Lung (tissue), 12 donors: ENCODE results near the gene MED29. TPM values are rescaled to one million over a fixed set of nuclear protein-coding genes. Genes with fewer than 3 reads are reported as not detected.

Experiments
- ATAC-seq: fragments of 200-7000 bp; cut with Tn5 transposase; one replicate; pipeline ENCODE4 v1.9.1; 2020; ENCODE audit warnings: moderate number of reproducible peaks; ENCODE audit not compliant: insufficient read depth, low FRiP score
- DNase-seq, 3 donors: peaks; one replicate each; pipeline ENCODE4 v3.0.0-alpha.2; 2013 to 2017
- H3K27ac ChIP-seq, 2 donors: one replicate each; pipeline ENCODE4 v1.5.1; 2013; ENCODE audit warnings: mild to moderate bottlenecking in 2 of 2, moderate library complexity in 2 of 2, control low read depth in 1 of 2, inconsistent platforms in 1 of 2, low read depth in 1 of 2, low read length in 1 of 2
- H3K27me3 ChIP-seq, 3 donors: one replicate each; pipeline ENCODE4 v1.5.1; 2013; ENCODE audit warnings: low read length in 2 of 3; ENCODE audit not compliant: control insufficient read depth in 3 of 3, insufficient read depth in 3 of 3
- H3K36me3 ChIP-seq, 4 donors: one replicate each; pipeline ENCODE4 v1.5.1; 2013; ENCODE audit warnings: low read length in 4 of 4, mild to moderate bottlenecking in 1 of 4, moderate library complexity in 1 of 4; ENCODE audit not compliant: control insufficient read depth in 4 of 4, insufficient read depth in 4 of 4
- H3K4me1 ChIP-seq, 5 donors: one replicate each; pipeline ENCODE4 v1.5.1; 2013; ENCODE audit warnings: low read length in 5 of 5, mild to moderate bottlenecking in 2 of 5, moderate library complexity in 1 of 5; ENCODE audit not compliant: control insufficient read depth in 5 of 5, insufficient read depth in 5 of 5
- H3K4me3 ChIP-seq: one replicate; pipeline ENCODE4 v1.5.1; 2013; ENCODE audit warnings: mild to moderate bottlenecking, control low read depth, moderate library complexity
- H3K9ac ChIP-seq, 2 donors: one replicate each; pipeline ENCODE4 v1.5.1; 2013; ENCODE audit warnings: low read length in 2 of 2, control low read depth in 1 of 2; ENCODE audit not compliant: insufficient read depth in 1 of 2
- H3K9me3 ChIP-seq, 4 donors: one replicate each; pipeline ENCODE4 v1.5.1; 2013; ENCODE audit warnings: low read length in 3 of 4, mild to moderate bottlenecking in 1 of 4, moderate library complexity in 1 of 4; ENCODE audit not compliant: control insufficient read depth in 4 of 4, insufficient read depth in 3 of 4
- WGBS, 2 donors: extraction: QIAGEN DNeasy Blood & Tissue Kit; methylation state at CpG; one replicate each; pipeline ENCODE4 v1.1.7; 2013; 5-methylcytosine and 5-hydroxymethylcytosine counted together
- polyA plus RNA-seq, 2 donors: library from polyadenylated mRNA; stranded (reverse); fragments of 200-250 nt; gene quantifications; one replicate each; pipeline ENCODE4 v1.2.1, GENCODE V29; 2013
- total RNA-seq, 2 donors: library from RNA; depleted of rRNA in 1 of 2; stranded (reverse); fragments of >200 nt in 1 of 2; gene quantifications; one replicate each; pipeline ENCODE4 v1.2.1, GENCODE V29; 2014 to 2021
- TF ChIP-seq, protein P1 (sequence below): IDR thresholded peaks from 2 replicates; pipeline ENCODE4 v1.5.1; 2012; ENCODE audit warnings: mild to moderate bottlenecking; ENCODE audit errors: control extremely low read depth, extremely low read depth
- donor health status: control.
- donor health status: control.
- donor health status: Bipolar disorder and iron deficiency.
- donor health status: healthy.
- donor health status: DM: yes; HTN: yes; CAD: no.

Gene MED29
- total and polyA plus RNA-seq, 4 donors = 16.5 to 36.8 (median 32.8) TPM

GRCh38 chr19:39369200-39369599 is 22.0 kb upstream of the MED29 start:
- H3K27me3 ChIP-seq = no peaks in the 10 kb centered on the region
- no peak for DNase-seq
- 90% methylated on average over 2 of the region's 2 CpGs for WGBS, 2 donors
- no peak overlapping the region for H3K27ac ChIP-seq
- H3K36me3 ChIP-seq = peaks cover 13 to 31% (median 19%) of the 10 kb centered on the region in 4 donors
- H3K4me1 ChIP-seq = peaks cover 12 to 18% (median 13%) of the 10 kb centered on the region in 5 donors
- H3K9me3 ChIP-seq = no peaks in the 10 kb centered on the region
- no peak for ATAC-seq
- no peak overlapping the region for H3K4me3 ChIP-seq
- no peak overlapping the region for H3K9ac ChIP-seq
- TF ChIP-seq, protein P1, sequence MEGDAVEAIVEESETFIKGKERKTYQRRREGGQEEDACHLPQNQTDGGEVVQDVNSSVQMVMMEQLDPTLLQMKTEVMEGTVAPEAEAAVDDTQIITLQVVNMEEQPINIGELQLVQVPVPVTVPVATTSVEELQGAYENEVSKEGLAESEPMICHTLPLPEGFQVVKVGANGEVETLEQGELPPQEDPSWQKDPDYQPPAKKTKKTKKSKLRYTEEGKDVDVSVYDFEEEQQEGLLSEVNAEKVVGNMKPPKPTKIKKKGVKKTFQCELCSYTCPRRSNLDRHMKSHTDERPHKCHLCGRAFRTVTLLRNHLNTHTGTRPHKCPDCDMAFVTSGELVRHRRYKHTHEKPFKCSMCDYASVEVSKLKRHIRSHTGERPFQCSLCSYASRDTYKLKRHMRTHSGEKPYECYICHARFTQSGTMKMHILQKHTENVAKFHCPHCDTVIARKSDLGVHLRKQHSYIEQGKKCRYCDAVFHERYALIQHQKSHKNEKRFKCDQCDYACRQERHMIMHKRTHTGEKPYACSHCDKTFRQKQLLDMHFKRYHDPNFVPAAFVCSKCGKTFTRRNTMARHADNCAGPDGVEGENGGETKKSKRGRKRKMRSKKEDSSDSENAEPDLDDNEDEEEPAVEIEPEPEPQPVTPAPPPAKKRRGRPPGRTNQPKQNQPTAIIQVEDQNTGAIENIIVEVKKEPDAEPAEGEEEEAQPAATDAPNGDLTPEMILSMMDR = no peak

DNA sequence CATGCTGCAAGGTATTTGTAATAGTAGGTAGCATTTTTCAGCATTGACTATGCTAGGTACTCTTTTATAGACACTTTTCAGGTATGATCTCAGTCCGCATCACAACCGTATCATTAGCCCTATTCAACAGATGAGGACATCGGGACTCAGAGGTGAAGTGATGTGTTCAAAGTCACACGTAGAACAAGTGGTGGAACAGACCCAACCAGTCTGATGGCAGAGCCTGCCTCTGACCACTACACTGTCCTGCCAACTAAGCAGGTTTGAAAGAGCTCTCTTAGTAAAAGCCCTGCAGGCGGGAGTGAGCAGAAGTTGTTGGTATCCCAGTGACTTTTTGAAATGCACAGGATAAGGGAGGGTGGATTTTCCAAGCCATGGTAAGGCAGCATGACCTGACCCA is 20.4 kb upstream of the MED29 start:
- Histone ChIP-seq H3K4me1 (peaks cover 12 to 18% (median 13%) of the 10 kb centered on the region in 5 donors), H3K9ac (no peak overlapping the region), H3K27ac (peak overlapping the region in 1 of 2 donors; percentile 40), H3K27me3 (no peaks in the 10 kb centered on the region), H3K36me3 (peaks cover 13 to 37% (median 29%) of the 10 kb centered on the region in 4 donors), H3K4me3 (no peak overlapping the region), H3K9me3 (no peaks in the 10 kb centered on the region)
- ATAC-seq (no peak), DNase-seq (no peak)
- WGBS, 2 donors = 87 to 94% methylated on average over 5 of the region's 5 CpGs
- TF ChIP-seq, protein P1 = no peak

DNA sequence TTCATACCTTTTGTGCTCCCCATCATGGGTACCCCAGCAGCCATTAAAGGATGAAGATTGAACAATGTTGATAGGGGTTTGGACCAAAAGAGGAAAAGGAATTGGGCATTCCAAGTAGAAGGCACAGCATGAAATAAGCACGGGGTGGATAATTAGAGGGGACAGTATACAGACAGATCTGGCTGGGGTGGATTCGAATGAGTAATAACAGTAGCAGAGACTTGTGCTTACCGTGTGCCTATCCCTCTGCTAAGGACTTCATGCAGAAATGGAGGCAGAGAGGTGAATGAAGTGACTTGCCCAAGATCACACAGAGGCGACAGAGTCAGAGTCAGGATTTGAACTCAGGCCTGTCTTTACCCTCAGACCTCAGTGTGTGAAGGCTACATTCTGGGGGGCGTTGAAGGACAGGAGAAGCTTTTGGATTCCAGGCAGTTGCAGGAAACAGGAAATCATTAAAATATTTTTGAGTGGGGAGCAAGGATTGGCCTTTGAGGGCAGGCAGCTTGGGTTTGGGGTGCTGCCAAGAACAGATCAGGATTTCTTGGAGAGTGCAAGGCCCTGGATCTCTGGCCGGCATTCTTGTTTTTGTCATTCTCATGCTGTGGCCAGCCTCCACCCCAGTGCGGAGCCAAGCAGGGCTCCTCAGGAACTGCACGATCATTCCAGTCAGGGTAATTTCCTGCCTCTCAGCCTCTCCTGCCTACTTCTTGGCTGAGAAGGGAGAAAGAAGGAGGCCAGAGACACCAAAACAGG is 19.0 kb upstream of the MED29 start:
- Histone ChIP-seq H3K4me1 (peaks cover 12 to 18% (median 13%) of the 10 kb centered on the region in 5 donors), H3K27ac (peak overlapping the region; percentile 82 to 89), H3K9me3 (no peaks in the 10 kb centered on the region), H3K36me3 (peaks cover 24 to 52% (median 38%) of the 10 kb centered on the region in 4 donors), H3K27me3 (no peaks in the 10 kb centered on the region), H3K4me3 (no peak overlapping the region), H3K9ac (peak overlapping the region; percentile 41 to 50)
- WGBS, 2 donors = 48 to 61% methylated on average over 8 of the region's 8 CpGs
- DNase-seq (peak; percentile 96 to 99 (median 98)), ATAC-seq (no peak)
- TF ChIP-seq, protein P1 = no peak
